GM21528 (cell line): ENCODE data around the gene CKAP4.

Source experiments
- ATAC-seq: cut with Tn5 transposase; IDR thresholded peaks from one replicate; pipeline ENCODE4 v1.9.1; 2021; ENCODE audit warnings: mild to moderate bottlenecking, moderate library complexity; ENCODE audit not compliant: unreplicated experiment, low FRiP score

CKAP4 gene

DNA sequence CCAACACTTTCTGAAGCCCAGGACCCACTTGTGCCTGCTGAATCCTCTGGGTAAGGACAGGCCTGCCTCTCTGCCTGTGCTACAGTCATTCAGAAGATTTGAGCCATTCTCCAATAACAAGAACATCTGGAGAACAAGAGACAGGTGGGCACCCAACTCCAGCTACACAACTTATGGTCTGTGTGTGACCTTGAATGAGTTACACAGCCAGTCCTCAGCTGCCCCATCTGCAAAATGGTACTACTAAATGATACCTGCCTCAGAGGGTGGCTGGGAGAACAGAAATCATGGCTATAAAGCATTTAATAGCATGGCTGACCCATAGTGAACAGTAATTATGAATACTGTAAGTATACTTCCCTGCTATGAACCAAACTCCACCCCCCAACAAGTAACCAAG is 4.2 kb downstream of the CKAP4 start:
- no peak for ATAC-seq

DNA sequence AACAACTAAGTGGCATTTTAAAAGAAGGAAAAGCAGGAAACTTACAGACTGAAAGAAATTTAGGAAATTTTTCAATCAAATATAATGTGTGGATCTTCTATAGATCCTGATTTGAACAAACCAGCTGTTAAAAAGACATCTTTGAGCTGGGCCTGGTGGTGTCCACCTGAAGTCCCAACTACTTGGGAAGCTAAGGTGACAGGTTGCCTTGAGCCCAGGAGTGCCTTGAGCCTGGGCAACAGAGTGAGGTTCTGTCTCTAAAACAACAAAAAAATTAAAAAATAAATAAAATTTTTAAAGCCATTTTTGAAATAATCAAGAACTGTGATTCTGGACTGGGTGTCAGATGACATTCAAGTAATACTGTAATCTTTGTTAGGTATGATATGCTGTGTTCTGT is 7.0 kb downstream of the CKAP4 start:
- ATAC-seq = no peak

DNA sequence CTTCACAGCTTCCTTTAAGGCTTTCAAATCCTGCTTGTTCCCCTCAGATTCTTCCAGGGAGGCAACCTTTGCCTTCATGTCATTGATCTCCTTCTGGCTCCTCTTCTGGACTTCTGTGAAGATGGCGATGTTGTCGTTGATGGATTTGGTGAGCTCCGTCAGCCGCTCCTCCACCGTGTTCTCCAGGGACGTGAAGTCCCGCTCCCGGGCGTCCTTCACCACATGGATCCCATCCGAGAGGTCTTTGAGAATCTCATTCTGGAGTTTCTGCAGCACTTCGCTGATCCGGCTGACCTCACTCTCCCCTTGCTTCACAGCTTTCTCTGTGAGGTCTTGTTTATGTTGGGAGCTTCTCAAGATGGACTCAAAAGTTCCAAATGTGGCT is 7.9 kb downstream of the CKAP4 start:
- ATAC-seq = no peak

DNA sequence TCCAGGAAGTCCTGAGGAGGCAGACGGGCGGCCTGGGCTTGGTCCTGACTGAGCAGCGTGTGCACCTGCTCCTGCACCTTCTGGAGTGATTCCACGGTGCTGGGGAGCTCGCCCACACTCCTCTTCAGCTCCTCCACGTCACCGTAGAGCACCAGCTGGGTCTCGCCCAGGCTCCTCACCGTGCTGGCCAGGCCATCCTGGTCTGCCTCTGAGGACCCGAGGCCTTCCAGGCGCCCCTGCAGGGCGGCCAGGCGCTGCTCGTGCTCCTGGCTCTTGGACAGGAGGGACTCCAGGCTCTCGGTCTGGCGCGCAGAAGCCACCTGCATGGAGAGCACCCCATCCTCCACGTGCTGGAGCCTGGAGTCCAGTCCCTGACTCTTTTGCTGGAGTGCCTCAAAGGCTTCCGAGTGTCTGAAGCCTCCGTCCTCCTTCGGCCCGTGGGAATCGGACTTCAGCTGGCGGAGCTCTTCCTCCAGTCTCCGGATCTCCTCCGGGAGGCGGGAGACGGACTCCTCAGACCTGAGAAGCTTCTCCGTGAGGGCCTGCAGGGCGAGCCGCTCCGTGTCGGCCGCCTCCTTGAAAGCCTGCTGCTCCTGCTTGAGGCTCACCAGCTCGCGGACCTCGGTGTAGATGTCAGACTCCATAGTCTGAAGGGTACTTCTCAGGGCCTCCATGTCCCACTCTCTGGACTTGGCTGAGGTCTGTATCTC is 8.4 kb downstream of the CKAP4 start:
- no peak for ATAC-seq

DNA sequence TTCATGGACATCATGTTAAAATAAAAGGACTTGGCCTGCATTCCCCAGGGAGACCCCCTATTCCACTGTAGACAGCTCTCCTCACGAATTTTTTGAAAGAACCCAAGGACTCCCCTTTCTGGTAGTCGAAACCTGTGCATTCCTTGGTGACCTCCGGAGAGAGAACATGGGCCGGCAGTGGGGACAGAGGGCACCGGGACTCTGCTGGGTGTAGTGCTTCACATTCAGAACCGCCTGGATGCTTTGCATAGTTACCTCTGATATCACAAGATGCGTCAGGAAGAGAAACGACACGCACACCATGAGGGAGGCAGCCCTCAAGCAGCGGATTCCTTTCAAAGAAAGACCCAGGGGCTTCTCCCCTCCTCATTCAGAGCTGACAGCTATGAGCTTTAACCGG is 9.7 kb downstream of the CKAP4 start:
- no peak for ATAC-seq

DNA sequence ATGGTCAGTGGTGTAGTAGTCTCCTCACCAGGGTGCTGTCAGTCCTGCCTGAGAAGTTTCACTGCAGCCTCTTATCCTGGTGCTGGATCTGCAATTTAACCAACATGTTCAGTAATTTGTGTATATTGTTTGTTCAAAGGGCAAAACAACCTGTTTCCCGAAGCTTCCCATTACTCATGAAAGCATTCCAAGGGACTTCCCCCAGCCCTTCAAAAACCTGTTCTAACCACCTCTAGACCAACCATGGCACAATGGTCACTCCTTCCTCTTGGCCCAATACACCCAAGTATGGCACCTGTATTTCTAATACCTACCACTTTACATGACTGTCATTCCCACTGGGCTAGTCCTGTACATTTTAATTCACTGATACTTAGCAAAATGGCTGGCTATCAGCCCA is 12.1 kb downstream of the CKAP4 start:
- no peak for ATAC-seq

DNA sequence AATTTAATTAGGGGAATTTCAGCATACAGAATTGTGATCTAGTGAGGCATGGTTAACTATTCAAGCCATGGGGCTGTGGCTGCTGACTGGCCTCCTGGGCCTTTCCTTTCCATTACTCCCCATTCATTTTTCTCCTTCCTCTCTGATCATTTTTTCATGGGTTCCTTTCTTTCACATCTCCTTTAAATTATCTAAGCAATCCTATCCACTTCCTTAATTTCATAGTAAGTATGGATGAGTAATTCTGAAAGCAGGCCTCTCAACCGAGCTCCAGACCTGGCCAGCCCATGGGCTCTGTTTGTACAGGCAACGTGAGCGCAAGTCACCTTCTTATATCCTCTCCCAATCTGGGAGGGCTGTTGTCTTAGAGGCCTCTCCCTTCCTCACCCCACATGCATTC is 13.4 kb downstream of the CKAP4 start:
- no peak for ATAC-seq

DNA sequence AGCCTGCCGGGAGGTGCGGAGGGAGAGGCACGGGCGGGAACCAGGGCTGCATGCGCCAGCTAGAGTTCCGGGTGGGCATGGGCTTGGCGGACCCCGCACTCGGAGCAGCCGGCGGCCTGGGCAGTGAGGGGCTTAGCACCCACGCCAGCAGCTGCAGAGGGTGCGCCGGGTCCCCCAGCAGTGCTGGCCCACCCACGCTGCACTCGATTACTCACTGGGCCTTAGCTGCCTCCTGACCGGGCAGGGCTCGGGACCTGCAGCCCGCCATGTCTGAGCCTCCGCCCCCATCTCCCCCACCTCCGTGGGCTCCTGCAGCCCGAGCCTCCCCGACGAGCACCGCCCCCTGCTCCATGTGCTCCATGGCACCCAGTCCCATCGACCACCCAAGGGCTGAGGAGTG is 14.8 kb downstream of the CKAP4 start:
- ATAC-seq = no peak

DNA sequence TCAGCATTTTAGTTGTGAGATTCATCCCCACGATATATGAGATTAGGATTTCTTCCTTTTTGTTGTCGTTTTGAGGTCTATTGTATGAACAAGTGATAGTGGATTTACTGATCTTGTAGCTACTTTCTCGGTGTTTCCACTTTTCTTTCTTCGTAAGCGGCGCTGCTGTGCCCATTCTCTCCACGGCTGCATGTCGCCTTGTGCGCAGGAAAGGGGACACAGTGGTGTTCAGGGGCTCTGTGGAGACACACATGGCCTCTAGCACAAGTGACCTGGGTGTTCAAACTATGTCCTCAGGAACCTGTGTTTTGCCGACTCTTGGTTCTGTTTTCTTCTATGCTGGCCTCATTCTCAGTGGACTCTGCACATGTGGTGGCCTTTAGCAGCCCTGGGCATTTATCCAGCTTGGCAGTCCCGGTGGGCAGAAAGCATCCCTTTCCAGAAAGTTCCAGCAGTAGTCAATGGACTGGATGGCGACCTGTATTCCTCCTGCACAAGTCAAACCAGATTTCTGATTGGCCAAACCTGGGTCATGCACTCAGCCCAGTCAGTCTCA is 18.7 kb downstream of the CKAP4 start:
- ATAC-seq = no peak

DNA sequence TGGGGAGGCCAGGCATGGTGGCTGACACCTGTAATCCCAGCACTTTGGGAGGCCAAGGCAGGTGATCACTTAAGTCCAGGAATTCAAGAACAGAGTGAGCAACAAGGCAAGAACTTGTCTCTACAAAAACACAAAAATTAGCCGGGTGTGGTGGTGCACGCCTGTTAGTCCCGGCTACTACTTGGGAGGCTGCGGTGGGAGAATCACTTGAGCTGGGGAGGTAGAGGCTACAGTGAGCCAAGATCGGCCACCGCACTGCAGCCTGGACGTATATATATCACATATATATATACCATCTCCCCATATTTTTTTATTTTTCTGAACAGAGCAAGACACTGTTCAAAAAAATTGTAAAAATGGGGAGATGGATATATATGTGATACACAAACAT is 19.5 kb downstream of the CKAP4 start:
- no peak for ATAC-seq

DNA sequence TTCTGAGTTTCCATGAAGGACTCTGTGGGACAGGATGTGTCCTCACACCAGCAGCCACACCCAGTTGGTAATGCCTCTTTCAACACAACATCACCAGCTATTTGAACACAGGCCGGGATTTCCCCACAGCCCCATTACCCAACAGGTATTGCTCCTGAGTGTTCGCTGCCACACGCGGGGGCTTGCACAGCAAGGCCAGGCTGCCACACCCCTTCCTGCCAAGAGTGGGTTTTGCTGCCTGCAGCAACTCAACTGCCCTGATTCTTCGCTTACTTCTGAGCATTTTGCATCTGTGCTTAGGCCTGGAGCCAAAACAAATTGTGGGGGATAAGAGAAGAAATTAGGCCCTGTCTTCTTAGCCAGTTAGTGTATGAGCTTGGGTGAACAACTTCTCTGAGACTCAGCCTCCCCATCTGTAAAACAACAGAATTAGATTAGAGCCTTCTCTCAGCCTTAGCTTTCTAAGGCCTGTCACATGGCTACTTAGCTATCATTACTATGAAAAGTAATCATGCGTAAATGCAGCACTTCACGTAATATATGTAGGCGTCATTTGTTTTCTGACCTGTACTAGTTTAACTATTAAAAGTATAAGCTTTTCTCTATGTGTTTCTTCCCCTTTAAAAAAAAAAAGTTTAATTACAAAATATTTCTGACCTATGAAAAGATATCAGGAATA is 20.0 kb downstream of the CKAP4 start:
- ATAC-seq = no peak

DNA sequence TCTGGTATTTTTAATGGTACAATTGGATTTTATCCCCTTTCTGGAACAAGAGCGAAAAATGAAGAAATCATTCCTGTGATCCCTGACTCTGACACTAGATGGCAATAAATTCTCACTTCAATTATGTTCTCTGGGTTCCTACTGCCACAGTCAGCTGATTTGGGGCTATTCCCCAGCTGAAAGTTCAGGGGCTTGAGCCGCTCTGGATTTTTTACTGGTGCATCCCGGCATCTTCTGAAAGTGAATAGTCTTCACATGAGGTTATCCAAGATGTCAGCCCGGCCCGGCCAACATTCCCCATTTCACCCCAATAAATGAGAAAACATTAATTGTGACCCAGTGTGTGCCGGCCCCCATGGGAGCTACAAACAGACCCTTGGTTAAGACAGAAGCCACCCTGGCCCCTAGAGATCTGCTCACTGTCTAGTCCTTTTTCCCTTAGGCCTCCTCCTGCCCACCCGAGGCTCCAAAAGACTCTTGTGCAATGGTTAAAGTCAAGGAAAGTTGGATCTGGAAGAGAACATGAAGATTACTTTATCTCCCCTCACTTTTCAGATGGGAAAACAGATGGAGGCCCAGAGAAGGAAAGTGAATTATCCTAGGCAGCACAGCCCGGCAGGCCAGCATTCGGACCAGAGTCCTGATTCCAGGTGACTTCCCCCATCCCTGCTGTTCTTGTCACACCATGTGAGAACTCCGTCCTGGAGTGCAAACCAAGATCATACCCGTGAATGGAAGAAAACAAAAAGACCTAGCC is 20.8 kb downstream of the CKAP4 start:
- ATAC-seq = no peak

DNA sequence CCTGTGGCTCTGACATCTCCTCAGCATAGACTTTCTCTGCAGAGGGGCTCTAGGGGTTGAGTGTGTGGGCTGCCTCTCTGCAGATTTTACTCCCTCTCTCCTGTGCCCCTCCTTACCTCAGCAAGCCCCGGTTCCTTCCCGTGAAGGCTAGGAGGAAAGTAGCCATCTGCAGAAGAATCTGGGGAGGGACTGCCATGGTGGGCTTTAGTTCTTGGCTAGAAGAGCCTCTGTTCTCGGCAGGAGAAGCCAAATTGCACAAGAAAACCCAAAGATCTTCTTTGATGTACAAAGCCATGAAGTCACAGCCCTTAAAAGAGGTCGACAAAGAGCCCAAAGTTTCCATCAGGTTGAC is 23.5 kb downstream of the CKAP4 start:
- no peak for ATAC-seq

DNA sequence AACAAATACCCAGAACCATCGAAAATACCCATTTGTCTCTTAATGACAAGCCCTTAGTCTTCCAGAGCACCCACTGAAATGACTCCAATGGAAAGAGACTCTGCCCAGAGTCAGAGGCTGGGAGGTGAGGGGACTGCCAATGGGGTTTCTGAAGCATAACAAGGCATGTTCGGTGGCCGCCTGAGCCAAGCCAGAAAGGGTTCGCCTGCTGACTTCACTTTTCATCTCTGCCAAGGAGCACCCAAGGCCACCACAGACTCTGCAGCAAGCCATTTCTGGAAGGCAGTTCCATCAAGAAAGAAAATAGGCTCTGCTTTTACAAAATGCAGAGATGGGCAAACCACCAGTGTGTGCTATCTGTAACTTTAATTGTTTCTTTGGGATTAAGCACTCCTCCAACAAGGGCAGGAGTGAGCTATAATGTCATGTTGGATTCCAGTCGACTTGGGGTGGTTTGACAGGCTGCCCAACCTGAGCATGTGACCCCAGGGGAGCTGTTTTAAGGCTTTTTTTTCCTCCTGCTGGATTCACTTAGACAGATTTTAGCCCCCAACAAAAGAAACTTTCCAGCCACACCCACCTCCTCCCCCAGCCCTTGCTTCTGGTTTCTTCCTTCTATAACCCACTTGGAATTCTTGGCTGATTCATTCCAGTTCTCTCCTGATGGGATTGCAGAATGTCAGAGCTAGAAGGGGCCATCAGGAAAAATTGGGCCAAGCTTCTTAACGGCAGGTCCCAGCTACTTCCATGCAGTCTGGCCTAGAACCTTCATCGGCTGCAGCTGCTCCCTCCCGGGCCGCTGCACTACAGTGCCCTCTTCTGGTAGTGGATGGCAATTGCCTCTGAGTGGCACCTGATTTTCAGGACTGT is 24.1 kb downstream of the CKAP4 start:
- ATAC-seq = no peak

DNA sequence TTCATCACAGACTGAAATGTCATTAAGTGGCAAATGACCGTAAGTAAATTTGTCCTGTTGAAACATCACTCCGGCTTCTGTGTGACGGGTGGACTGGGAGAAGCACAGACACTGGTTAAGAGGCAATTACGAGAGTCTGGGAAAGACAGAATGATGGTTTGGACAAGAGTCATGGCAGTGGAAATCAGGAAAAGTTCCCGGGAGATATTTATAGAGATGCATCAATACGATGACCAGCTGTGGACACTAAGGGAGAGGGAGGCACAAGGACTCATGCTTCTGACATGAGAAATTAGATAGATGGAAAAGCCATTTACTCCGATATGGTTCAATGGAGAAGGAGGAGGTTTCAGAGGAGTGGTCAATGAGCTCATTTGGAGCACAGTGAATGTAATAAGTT is 27.3 kb downstream of the CKAP4 start:
- ATAC-seq = no peak

DNA sequence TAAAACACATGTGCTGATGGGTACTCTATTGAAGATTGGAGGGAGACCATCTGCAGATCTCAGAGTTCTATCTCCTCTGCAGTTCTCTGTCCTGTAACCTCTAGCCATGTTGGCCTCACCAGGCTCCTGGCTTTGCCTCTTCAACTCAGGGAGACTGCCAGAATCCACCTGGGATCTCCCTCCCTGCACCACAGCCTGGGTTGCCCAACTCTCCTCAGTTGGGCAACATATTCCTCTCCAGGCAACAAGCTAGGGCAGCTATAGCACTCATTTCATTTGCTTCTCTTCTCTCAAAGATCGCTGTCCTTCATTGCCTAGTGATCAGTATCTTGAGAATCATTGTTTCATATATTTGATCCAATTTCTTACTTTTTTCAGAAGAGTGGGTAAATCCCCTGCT is 28.8 kb downstream of the CKAP4 start:
- no peak for ATAC-seq

DNA sequence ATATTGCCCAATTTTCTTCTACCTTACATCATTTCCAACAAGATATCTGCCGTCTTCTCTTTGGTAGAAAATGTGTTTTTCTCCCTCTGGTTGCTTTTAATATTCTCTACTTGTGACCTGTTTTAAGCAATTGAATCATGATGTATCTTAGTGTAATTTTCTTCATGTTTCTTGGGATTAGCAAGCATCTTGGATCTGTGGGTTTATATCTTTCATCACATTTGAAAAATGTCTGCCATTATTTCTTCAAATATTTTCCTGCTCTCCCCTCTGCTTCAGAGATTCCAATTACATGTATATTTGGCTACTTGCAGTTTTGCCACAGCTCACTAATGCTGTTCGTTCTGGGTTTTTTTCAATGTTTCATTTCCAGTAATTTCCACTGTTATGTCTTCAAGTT is 30.1 kb downstream of the CKAP4 start:
- ATAC-seq = no peak

DNA sequence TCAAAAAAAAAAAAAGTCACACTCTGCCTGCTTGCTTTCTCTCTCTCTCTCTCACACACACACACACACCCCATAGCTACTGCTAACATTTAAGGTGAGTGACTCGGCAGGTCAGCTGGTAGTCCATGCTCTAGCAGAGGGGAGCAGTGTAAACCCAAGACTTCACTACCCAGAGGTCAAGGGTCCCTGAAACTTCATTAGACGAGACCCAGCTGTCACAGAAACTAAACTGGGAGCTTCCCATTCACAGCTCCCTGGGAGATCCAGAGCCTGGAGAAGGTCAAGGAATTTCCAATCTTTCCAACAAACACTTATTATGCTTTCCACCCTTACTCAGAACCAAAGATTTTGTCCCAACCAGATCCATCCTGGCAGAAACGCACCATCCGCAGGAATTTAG is 33.2 kb downstream of the CKAP4 start:
- no peak for ATAC-seq

DNA sequence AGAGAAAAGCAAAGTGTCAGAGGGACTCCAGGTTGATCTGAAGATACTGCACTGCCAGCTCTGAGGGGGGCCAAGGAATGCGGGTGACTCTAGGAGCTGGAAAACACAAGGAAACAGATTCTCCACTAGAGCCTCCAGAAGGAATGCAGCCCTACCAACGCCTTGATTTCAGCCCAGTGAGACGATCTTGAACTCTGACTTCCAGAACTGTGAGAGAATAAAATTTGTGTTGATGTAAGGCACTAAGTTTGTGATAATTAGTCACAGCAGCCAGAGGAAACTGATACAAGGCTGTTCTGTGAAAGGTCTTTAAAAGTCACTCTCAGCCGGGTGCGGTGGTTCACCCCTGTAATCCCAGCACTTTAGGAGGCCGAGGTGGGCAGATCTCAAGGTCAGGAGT is 34.2 kb downstream of the CKAP4 start:
- no peak for ATAC-seq

DNA sequence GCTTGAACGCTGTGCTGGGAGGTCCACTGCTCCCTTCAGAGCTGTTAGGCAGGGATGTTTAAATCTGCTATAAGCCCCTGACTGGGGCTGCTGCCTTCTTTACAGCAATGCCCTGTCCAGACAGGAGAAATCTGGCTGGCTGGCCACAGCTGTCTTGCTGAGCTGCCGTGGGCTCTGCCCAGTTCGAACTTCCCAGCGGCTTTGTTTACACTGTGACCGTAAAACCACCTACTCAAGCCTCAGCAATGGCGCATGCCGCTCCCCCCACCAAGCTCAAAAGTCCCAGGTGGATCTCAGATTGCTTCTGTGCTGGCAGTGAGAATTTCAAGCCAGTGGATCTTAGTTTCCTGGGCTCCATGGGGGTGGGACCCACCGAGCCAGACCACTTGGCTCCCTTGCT is 35.8 kb downstream of the CKAP4 start:
- no peak for ATAC-seq
